HFF-Myc (cell line): ENCODE measurements around the gene PPP2R5D.
"Not testable (repeated sequence)": the region's sequence is repeated elsewhere in the genome, so short reads cannot be mapped to it uniquely, and the experiment has no call there.

Experiments used
- DNase-seq: peaks from one replicate; pipeline ENCODE4 v3.0.0-alpha.2; 2011; ENCODE audit warnings: low read depth; ENCODE audit errors: extremely low read depth
- H3K4me3 ChIP-seq: replicated peaks from 2 replicates; pipeline ENCODE4 v1.5.1; 2011; ENCODE audit warnings: low read depth, mild to moderate bottlenecking, control low read depth, low read length
- CTCF ChIP-seq: IDR thresholded peaks from 2 replicates; pipeline ENCODE4 v1.5.1; 2012; ENCODE audit warnings: mild to moderate bottlenecking, low read depth, low read length, control low read depth; ENCODE audit errors: missing control alignments

The PPP2R5D gene

DNA sequence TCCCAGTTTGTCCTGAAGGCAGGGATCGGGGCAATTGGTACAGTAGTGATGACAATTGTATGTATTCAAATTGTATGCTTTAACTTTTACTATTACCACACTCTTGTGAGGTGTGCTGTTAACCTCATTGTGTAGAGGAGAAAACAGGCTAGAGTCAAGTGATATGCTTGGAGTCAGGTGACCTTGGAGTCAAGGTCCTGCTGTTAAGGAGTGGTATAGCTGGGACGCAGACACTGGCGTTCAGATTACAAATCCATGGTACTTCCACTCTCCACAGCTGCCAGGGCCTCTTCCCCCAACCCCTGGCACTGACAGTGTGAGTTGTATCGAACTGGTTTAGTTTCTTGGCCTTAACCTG, 44.6 kb upstream of the PPP2R5D start:
- H3K4me3 ChIP-seq, result no peak overlapping the region
- TF ChIP-seq CTCF, result no peak
- no peak for DNase-seq

GRCh38 chr6:42940493-42941045, 43.8 kb upstream of the PPP2R5D start:
- no peak for TF ChIP-seq CTCF
- H3K4me3 ChIP-seq, result no peak overlapping the region
- no peak for DNase-seq

DNA sequence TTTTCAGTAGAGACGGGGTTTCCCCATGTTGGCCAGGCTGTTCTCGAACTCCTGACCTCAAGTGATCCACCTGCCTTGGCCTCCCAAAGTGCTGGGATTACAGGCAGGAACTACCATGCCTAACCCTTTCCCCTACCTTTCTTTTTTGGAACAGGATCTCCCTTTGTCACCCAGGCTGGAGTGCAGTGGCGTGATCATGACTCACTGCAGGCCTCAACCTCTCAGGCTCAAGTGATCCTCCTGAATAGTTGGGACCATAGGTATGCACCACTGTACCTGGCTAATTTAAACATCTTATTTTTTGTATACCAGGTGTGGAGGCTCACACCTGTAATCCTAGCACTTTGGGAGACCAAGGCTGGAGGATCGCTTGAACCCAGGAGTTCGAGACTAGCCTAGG, 43.0 kb upstream of the PPP2R5D start:
- not testable (repeated sequence) for H3K4me3 ChIP-seq, DNase-seq

GRCh38 chr6:42942444-42942843, 41.9 kb upstream of the PPP2R5D start:
- no peak overlapping the region for H3K4me3 ChIP-seq
- no peak for DNase-seq
- no peak for TF ChIP-seq CTCF

DNA sequence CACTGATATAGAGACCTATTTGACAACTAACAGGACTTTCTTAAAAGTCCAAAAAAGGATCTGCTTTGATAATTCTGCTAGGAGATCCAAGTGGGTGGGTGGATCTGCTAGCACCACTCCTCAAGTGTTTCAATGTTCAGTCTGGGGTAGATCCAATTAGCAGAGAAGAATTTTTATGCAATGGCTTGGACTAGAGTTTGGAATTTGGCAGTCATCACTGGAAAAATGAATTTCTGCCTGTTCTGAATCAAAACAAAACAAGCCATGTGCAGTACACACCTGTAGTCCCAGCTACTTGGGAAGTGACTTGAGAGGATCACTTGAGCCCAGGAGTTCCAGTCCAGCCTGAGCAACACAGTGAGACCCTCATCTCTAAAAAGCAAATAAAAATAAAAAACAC, 36.4 kb upstream of the PPP2R5D start:
- TF ChIP-seq CTCF, result no peak
- DNase-seq, result no peak
- no peak overlapping the region for H3K4me3 ChIP-seq

GRCh38 chr6:42952389-42952788, 32.0 kb upstream of the PPP2R5D start:
- no peak for DNase-seq
- no peak overlapping the region for H3K4me3 ChIP-seq
- TF ChIP-seq CTCF, result no peak

- not testable (repeated sequence) for H3K4me3 ChIP-seq, DNase-seq
These were observed 30.0 kb upstream of the PPP2R5D start for GRCh38 chr6:42954405-42954804.

DNA sequence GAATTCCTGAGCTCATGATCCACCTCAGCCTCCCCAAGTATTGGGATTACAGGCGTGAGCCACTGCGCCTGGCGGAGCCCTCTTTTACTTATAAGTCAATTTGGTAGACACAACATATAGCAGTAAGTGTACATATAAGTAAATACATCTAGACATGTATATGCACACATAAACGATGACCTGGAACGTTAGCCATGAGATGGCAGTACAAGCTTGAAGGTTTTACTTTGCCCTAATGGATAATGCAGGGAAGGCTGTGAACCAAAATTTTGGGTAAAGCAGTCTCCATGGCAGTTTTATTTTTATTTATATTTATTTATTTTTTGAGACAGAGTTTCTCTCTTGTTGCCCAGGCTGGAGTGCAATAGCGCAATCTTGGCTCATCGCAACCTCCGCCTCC, 26.2 kb upstream of the PPP2R5D start:
- no peak overlapping the region for H3K4me3 ChIP-seq
- no peak for DNase-seq
- TF ChIP-seq CTCF, result no peak
